ENCODE results near the gene DOCK10.

GRCh38 chr2:224820283-224820991 is 221.8 kb downstream of the DOCK10 start:
- TF ChIP-seq POLR2AphosphoS5 (IDR thresholded peaks at IDR 0.05), result no peak
- TF ChIP-seq CTCF (IDR thresholded peaks at IDR 0.05), result no peak
- no peak for TF ChIP-seq POLR2A (IDR thresholded peaks at IDR 0.05)

Data from stomach (tissue), 4 donors.